Suprapubic skin (tissue), 4 donors: Measurements from ENCODE around the gene GLA. TPM values are rescaled to one million over a fixed set of nuclear protein-coding genes. Genes with fewer than 3 reads are reported as not detected.
A peak's percentile ranks its signal among the peaks of the same experiment; 100 is the strongest.

Experiments used
- DNase-seq, 2 donors: peaks; one replicate each; pipeline ENCODE4 v3.0.0-alpha.2; 2019; ENCODE audit warnings: low spot score in 2 of 2
- H3K27ac ChIP-seq: fragments of 200-600 bp; sonication (generic); one replicate; pipeline ENCODE4 v1.5.1; 2019
- H3K27me3 ChIP-seq: fragments of 200-600 bp; sonication (generic); one replicate; pipeline ENCODE4 v1.5.1; 2019
- H3K36me3 ChIP-seq: fragments of 200-600 bp; sonication (generic); one replicate; pipeline ENCODE4 v1.5.1; 2019
- H3K4me1 ChIP-seq: fragments of 200-600 bp; sonication (generic); one replicate; pipeline ENCODE4 v1.5.1; 2019
- H3K4me3 ChIP-seq: fragments of 200-600 bp; sonication (generic); one replicate; pipeline ENCODE4 v1.5.1; 2019; ENCODE audit warnings: mild to moderate bottlenecking
- H3K9me3 ChIP-seq: fragments of 200-600 bp; sonication (generic); one replicate; pipeline ENCODE4 v1.5.1; 2019
- CTCF ChIP-seq, 2 donors: fragments of 200-600 bp in 1 of 2; fragments of 450-650 bp in 1 of 2; sonication (generic) in 1 of 2; IDR thresholded peaks; one replicate each; pipeline ENCODE4 v1.5.1; 2016 to 2019; ENCODE audit warnings: antibody characterized with exemption in 2 of 2, mild to moderate bottlenecking in 1 of 2, moderate library complexity in 1 of 2
- EP300 ChIP-seq: sonication (generic); formaldehyde crosslinking; IDR thresholded peaks from one replicate; pipeline ENCODE4 v1.6.1; 2017; ENCODE audit warnings: antibody characterized with exemption
- POLR2A ChIP-seq, 2 donors: fragments of 450-650 bp; IDR thresholded peaks; one replicate each; pipeline ENCODE4 v1.6.1; 2017; ENCODE audit warnings: antibody characterized with exemption in 2 of 2, mild to moderate bottlenecking in 2 of 2, moderate library complexity in 2 of 2
- POLR2AphosphoS5 ChIP-seq, 3 donors: sonication (generic); formaldehyde crosslinking; IDR thresholded peaks; one replicate each; pipeline ENCODE4 v1.6.1; 2017; ENCODE audit warnings: antibody characterized with exemption in 3 of 3
- WGBS: methylation state at CpG from one replicate; pipeline ENCODE4 v1.1.5; 2018; 5-methylcytosine and 5-hydroxymethylcytosine counted together
- total RNA-seq, 4 donors: library from RNA; depleted of rRNA; stranded (reverse); fragments of >200 nt; gene quantifications; one replicate each; pipeline ENCODE4 v1.1.0, GENCODE V29; 2016

Gene GLA
- total RNA-seq, 4 donors from 2014 or later: 13.8 to 19.1 (median 16.9) TPM

- no peaks in the 10 kb centered on the region for H3K9me3 ChIP-seq
- H3K27ac ChIP-seq: peak within 1 kb of the TSS; percentile 78
- H3K27me3 ChIP-seq: no peaks in the 10 kb centered on the region
- H3K36me3 ChIP-seq: no peaks in the 10 kb centered on the region
- peaks cover 14% of the 10 kb centered on the region for H3K4me1 ChIP-seq
- H3K4me3 ChIP-seq: peak within 1 kb of the TSS; percentile 58
- TF ChIP-seq EP300 (no peak), POLR2A (IDR thresholded peaks at IDR 0.05) (peak; percentile 43 to 79), CTCF (IDR thresholded peaks at IDR 0.05) (peak; percentile 27 to 78), POLR2AphosphoS5 (IDR thresholded peaks at IDR 0.05) (peak; percentile 64 to 71 (median 66))
- whole genome bisulfite sequencing: 45% methylated on average over 47 of the region's 47 CpGs
- peak; percentile 89 to 93 for DNase-seq
Observed at GRCh38 chrX:101390664-101391525, 16.8 kb downstream of the GLA start, which contains the start of gene RPL36A. Gene RPL36A (plus strand): TSS chrX:101391011. CDS start chrX:101391044, 33 bp downstream.

- WGBS: 85% methylated on average over 3 of the region's 3 CpGs
- Histone ChIP-seq H3K27me3 (no peaks in the 10 kb centered on the region), H3K4me1 (peaks cover 14% of the 10 kb centered on the region), H3K36me3 (no peaks in the 10 kb centered on the region), H3K9me3 (no peaks in the 10 kb centered on the region), H3K4me3 (no peak overlapping the region), H3K27ac (no peak overlapping the region)
- DNase-seq: no peak
- TF ChIP-seq EP300 (no peak), CTCF (IDR thresholded peaks at IDR 0.05) (no peak), POLR2AphosphoS5 (IDR thresholded peaks at IDR 0.05) (no peak), POLR2A (IDR thresholded peaks at IDR 0.05) (no peak)
Observed at GRCh38 chrX:101388604-101389003, 19.1 kb downstream of the GLA start.

GRCh38 chrX:101386542-101386885 is 21.2 kb downstream of the GLA start:
- Histone ChIP-seq H3K36me3 (no peaks in the 10 kb centered on the region), H3K4me3 (no peak overlapping the region), H3K9me3 (no peaks in the 10 kb centered on the region), H3K27me3 (no peaks in the 10 kb centered on the region), H3K4me1 (peaks cover under 1% of the 10 kb centered on the region), H3K27ac (no peak overlapping the region)
- no peak for DNase-seq
- WGBS: 76% methylated on average over 6 of the region's 6 CpGs
- TF ChIP-seq EP300: no peak
- no peak for TF ChIP-seq POLR2AphosphoS5 (IDR thresholded peaks at IDR 0.05)
- no peak for TF ChIP-seq CTCF (IDR thresholded peaks at IDR 0.05)
- TF ChIP-seq POLR2A (IDR thresholded peaks at IDR 0.05): no peak

- H3K27ac ChIP-seq: no peak within 1 kb of the TSS
- H3K27me3 ChIP-seq: no peaks in the 10 kb centered on the region
- DNase-seq: no peak
- TF ChIP-seq POLR2A (IDR thresholded peaks at IDR 0.05) (no peak), POLR2AphosphoS5 (IDR thresholded peaks at IDR 0.05) (no peak), CTCF (IDR thresholded peaks at IDR 0.05) (no peak), EP300 (no peak)
- no peaks in the 10 kb centered on the region for H3K36me3 ChIP-seq
- no peaks in the 10 kb centered on the region for H3K4me1 ChIP-seq
- peak within 1 kb of the TSS; percentile 14 for H3K4me3 ChIP-seq
- 75% methylated on average over 9 of the region's 9 CpGs for WGBS
- H3K9me3 ChIP-seq: no peaks in the 10 kb centered on the region
Observed at GRCh38 chrX:101385795-101386541, 21.8 kb downstream of the GLA start, which contains the start of gene BTK. Gene BTK (minus strand): TSS chrX:101386191. CDS start chrX:101375284, 10,907 bp downstream.
